Esophagus squamous epithelium (tissue), 5 donors: ENCODE results near the gene TNKS2. TPM values are rescaled to one million over a fixed set of nuclear protein-coding genes. Genes with fewer than 3 reads are reported as not detected.

Experiments
- DNase-seq: peaks from one replicate; lab custom pipeline; 2025; lab: John Stamatoyannopoulos, UW
- H3K27ac ChIP-seq, 4 donors: fragments of 200-600 bp; sonication (generic); one replicate each; pipeline ENCODE4 v1.5.1; 2016 to 2019; ENCODE audit warnings: mild to moderate bottlenecking in 1 of 4
- H3K27me3 ChIP-seq, 4 donors: fragments of 200-600 bp; sonication (generic); 1 replicate in 3 of 4; 2 replicates in 1 of 4; pipeline versions ENCODE4 v1.5.1 to v1.6.0; 2017 to 2021; ENCODE audit warnings: antibody characterized with exemption in 1 of 4
- H3K36me3 ChIP-seq, 3 donors: fragments of 200-600 bp; sonication (generic); one replicate each; pipeline ENCODE4 v1.5.1; 2016 to 2019
- H3K4me1 ChIP-seq, 3 donors: fragments of 200-600 bp; sonication (generic); one replicate each; pipeline ENCODE4 v1.5.1; 2017 to 2019
- H3K4me3 ChIP-seq, 4 donors: fragments of 200-600 bp; sonication (generic); 1 replicate in 3 of 4; 2 replicates in 1 of 4; pipeline ENCODE4 v1.5.1; 2016 to 2019; ENCODE audit warnings: mild to moderate bottlenecking in 2 of 4, moderate library complexity in 1 of 4
- H3K9me3 ChIP-seq, 3 donors: fragments of 200-600 bp; sonication (generic); one replicate each; pipeline ENCODE4 v1.5.1; 2016 to 2019
- CTCF ChIP-seq, 6 experiments: fragments of 450-650 bp in 4 of 6; fragments of 200-600 bp in 2 of 6; sonication (generic) in 2 of 6; IDR thresholded peaks; one replicate each; pipeline ENCODE4 v1.5.1; 2016 to 2019; ENCODE audit warnings: antibody characterized with exemption in 6 of 6, mild to moderate bottlenecking in 4 of 6, moderate library complexity in 4 of 6
- POLR2A ChIP-seq, 4 donors: fragments of 450-650 bp; IDR thresholded peaks; one replicate each; pipeline ENCODE4 v1.6.1; 2017; ENCODE audit warnings: antibody characterized with exemption in 4 of 4, mild to moderate bottlenecking in 4 of 4, moderate library complexity in 3 of 4
- WGBS, 2 donors: methylation state at CpG; one replicate each; pipeline ENCODE4 v1.1.5; 2018; 5-methylcytosine and 5-hydroxymethylcytosine counted together
- intact Hi-C: fragments of 100-400 bp; cut with DNase I; formaldehyde crosslinking; loops from one replicate; pipeline ENCODE4 v1.15.0; 2022
- total RNA-seq, 4 donors: library from RNA; depleted of rRNA; stranded (reverse); fragments of >200 nt; gene quantifications; one replicate each; pipeline ENCODE4 v1.1.0, GENCODE V29; 2016
- donor health status: DM: yes; HTN: yes; CAD: no.

TNKS2 gene
- total RNA-seq, 4 donors from 2014 or later: 33.1 to 43.5 (median 39.2) TPM

GRCh38 chr10:91787810-91788209 lies 10.4 kb upstream of the TNKS2 start:
- DNase-seq: no peak
- WGBS, 2 donors: 62% methylated on average over 2 of the region's 2 CpGs; no CpG with 5 or more reads in 1 of the 2 donors
- Histone ChIP-seq H3K27ac (peak overlapping the region; percentile 69 to 85 (median 76)), H3K9me3 (no peaks in the 10 kb centered on the region), H3K27me3 (no peaks in the 10 kb centered on the region), H3K4me1 (peaks cover 3 to 32% (median 11%) of the 10 kb centered on the region in 3 donors), H3K4me3 (no peak overlapping the region), H3K36me3 (no peaks in the 10 kb centered on the region)
- intact Hi-C loops: no loop called here
- TF ChIP-seq CTCF (IDR thresholded peaks at IDR 0.05): no peak
- TF ChIP-seq POLR2A (IDR thresholded peaks at IDR 0.05): no peak

GRCh38 chr10:91788527-91788926 lies 9.7 kb upstream of the TNKS2 start:
- no peaks in the 10 kb centered on the region for H3K9me3 ChIP-seq
- H3K4me1 ChIP-seq: peaks cover 3 to 32% (median 11%) of the 10 kb centered on the region in 3 donors
- 50 to 56% methylated on average over 4 to 5 of the region's 5 CpGs for WGBS, 2 donors
- DNase-seq: no peak
- H3K27ac ChIP-seq: peak overlapping the region; percentile 69 to 85 (median 76)
- no peaks in the 10 kb centered on the region for H3K36me3 ChIP-seq
- intact Hi-C loops: no loop called here
- TF ChIP-seq CTCF (IDR thresholded peaks at IDR 0.05): no peak
- TF ChIP-seq POLR2A (IDR thresholded peaks at IDR 0.05): no peak
- H3K4me3 ChIP-seq: no peak overlapping the region
- no peaks in the 10 kb centered on the region for H3K27me3 ChIP-seq

- intact Hi-C loops: no loop called here
- DNase-seq: no peak
- Histone ChIP-seq H3K4me1 (peaks cover 10 to 45% (median 30%) of the 10 kb centered on the region in 3 donors), H3K4me3 (peak overlapping the region; percentile 19 to 96 (median 86)), H3K27me3 (no peaks in the 10 kb centered on the region), H3K27ac (peak overlapping the region; percentile 98 to 99 (median 98)), H3K9me3 (no peaks in the 10 kb centered on the region), H3K36me3 (no peaks in the 10 kb centered on the region)
- TF ChIP-seq CTCF (IDR thresholded peaks at IDR 0.05) (no peak), POLR2A (IDR thresholded peaks at IDR 0.05) (peak in 1 of 4 donors; percentile 33)
- WGBS, 2 donors: 8 to 15% methylated on average over 8 to 11 of the region's 11 CpGs
Observed at GRCh38 chr10:91796331-91797047, 1.7 kb upstream of the TNKS2 start.

GRCh38 chr10:91797048-91797690 lies 1.1 kb upstream of the TNKS2 start:
- H3K4me3 ChIP-seq: peak overlapping the region; percentile 81 to 99 (median 93)
- TF ChIP-seq POLR2A (IDR thresholded peaks at IDR 0.05) (no peak), CTCF (IDR thresholded peaks at IDR 0.05) (no peak)
- 24 to 27% methylated on average over 3 of the region's 3 CpGs for WGBS, 2 donors
- DNase-seq: no peak
- H3K4me1 ChIP-seq: peaks cover 10 to 51% (median 37%) of the 10 kb centered on the region in 3 donors
- H3K9me3 ChIP-seq: no peaks in the 10 kb centered on the region
- intact Hi-C loops: no loop called here
- H3K36me3 ChIP-seq: peaks cover 0 to under 1% (median 0%) of the 10 kb centered on the region in 3 donors
- H3K27ac ChIP-seq: peak overlapping the region; percentile 98 to 99 (median 98)
- H3K27me3 ChIP-seq: no peaks in the 10 kb centered on the region
